K562 (cell line): Measurements from ENCODE around the gene C6orf47. TPM values are rescaled to one million over a fixed set of nuclear protein-coding genes. Genes with fewer than 3 reads are reported as not detected.
A peak's percentile ranks its signal among the peaks of the same experiment; 100 is the strongest.

Experiments used
- EP400 ChIP-seq: fragments of 450-650 bp; IDR thresholded peaks from 2 replicates; pipeline ENCODE4 v1.6.1; 2017; ENCODE audit warnings: antibody characterized with exemption, mild to moderate bottlenecking, moderate library complexity
- FOXK1 ChIP-seq: sonication (generic); formaldehyde crosslinking; IDR thresholded peaks from 2 replicates; pipeline ENCODE4 v1.8.0; 2022; ENCODE audit warnings: missing genetic modification reagents, mild to moderate bottlenecking, borderline replicate concordance
- FOXP1 ChIP-seq: sonication (generic); formaldehyde crosslinking; IDR thresholded peaks from 2 replicates; pipeline ENCODE4 v1.8.0; 2022; ENCODE audit warnings: mild to moderate bottlenecking, missing genetic modification reagents
- ILF3 ChIP-seq: fragments of 450-650 bp; IDR thresholded peaks from 2 replicates; pipeline ENCODE4 v1.6.1; 2018; ENCODE audit warnings: antibody characterized with exemption, mild to moderate bottlenecking, moderate library complexity, borderline replicate concordance
- PRPF4 ChIP-seq: fragments of 200-400 bp; formaldehyde crosslinking; IDR thresholded peaks from one replicate; pipeline ENCODE4 v1.6.1; 2017; ENCODE audit warnings: low read length, low read depth, mild to moderate bottlenecking; ENCODE audit not compliant: insufficient read depth, poor library complexity, severe bottlenecking
- RBM39 ChIP-seq: fragments of 200-400 bp; formaldehyde crosslinking; optimal IDR thresholded peaks from 2 replicates; pipeline ENCODE3; 2018; ENCODE audit warnings: low read depth, low read length
- ZBTB11 ChIP-seq, 3 experiments: fragments of 200-800 bp in 1 of 3; fragments of 250-450 bp in 1 of 3; fragments of 450-650 bp in 1 of 3; sonication (Bioruptor Pico) in 1 of 3; sonication (Bioruptor generic) in 1 of 3; formaldehyde crosslinking in 1 of 3; IDR thresholded peaks; 2 replicates each; pipeline versions ENCODE4 v1.6.1 to v1.8.0; 2016 to 2022; ENCODE audit warnings: mild to moderate bottlenecking in 2 of 3, missing genetic modification characterization in 2 of 3, missing compliant biosample characterization in 1 of 3, moderate library complexity in 1 of 3
- ZNF134 ChIP-seq: fragments of 250-450 bp; sonication (Bioruptor Pico); conservative IDR thresholded peaks from 2 replicates; pipeline ENCODE4 v1.4.0; 2020
- ZNF354B ChIP-seq: fragments of 250-450 bp; sonication (Bioruptor Pico); IDR thresholded peaks from 2 replicates; pipeline ENCODE4 v1.4.0; 2020
- ZNF395 ChIP-seq: fragments of 200-800 bp; sonication (Bioruptor generic); IDR thresholded peaks from 2 replicates; pipeline ENCODE4 v1.6.1; 2017; ENCODE audit warnings: missing genetic modification characterization, missing compliant biosample characterization
- ZNF398 ChIP-seq: fragments of 250-450 bp; sonication (Bioruptor Pico); IDR thresholded peaks from 2 replicates; pipeline ENCODE4 v1.8.0; 2021; ENCODE audit warnings: moderate library complexity, mild to moderate bottlenecking, inconsistent platforms
- ZNF444 ChIP-seq: fragments of 250-450 bp; sonication (Bioruptor Pico); IDR thresholded peaks from 2 replicates; pipeline ENCODE4 v1.4.0; 2020; ENCODE audit warnings: mild to moderate bottlenecking, moderate library complexity
- ZZZ3 ChIP-seq: fragments of 450-650 bp; IDR thresholded peaks from 2 replicates; pipeline ENCODE4 v1.6.1; 2016; ENCODE audit warnings: antibody characterized with exemption, mild to moderate bottlenecking, moderate library complexity
- polyA plus RNA-seq, 8 experiments: library from polyadenylated mRNA; depleted of rRNA in 4 of 8; stranded (reverse) in 5 of 8; unstranded in 3 of 8; fragments of >200 nt; fragmentation: Nextera tagmentation in 2 of 8; fragmentation: Illumina TruSeq in 1 of 8; extraction: Ambion mirVana in 2 of 8; extraction: Trizol in 1 of 8; gene quantifications; 2 replicates each; pipeline versions ENCODE4 v1.2.1 to v1.2.3, GENCODE V29; 2011 to 2014; ENCODE audit warnings: inconsistent platforms in 1 of 8, missing spikeins in 1 of 8
- total RNA-seq, 7 experiments: library from RNA; depleted of rRNA in 6 of 7; stranded (reverse); fragments of >200 nt in 6 of 7; fragmentation: Illumina TruSeq in 2 of 7; extraction: Trizol in 2 of 7; gene quantifications; 2 replicates each; pipeline versions ENCODE4 v1.2.1 to v1.2.3, GENCODE V29; 2011 to 2021; ENCODE audit warnings: low replicate concordance in 1 of 7
- TF ChIP-seq, protein P1 (sequence below): fragments of 450-650 bp; IDR thresholded peaks from 2 replicates; pipeline ENCODE4 v1.6.1; 2016; ENCODE audit warnings: borderline replicate concordance
- TF ChIP-seq, protein P2 (sequence below): fragments of 450-650 bp; formaldehyde crosslinking; IDR thresholded peaks from 2 replicates; pipeline ENCODE4 v1.4.0; 2020; ENCODE audit warnings: mild to moderate bottlenecking, mixed read lengths

C6orf47 gene
- total and polyA plus RNA-seq, 9 of the 15 experiments (the other 6 are each of a cell fraction or from before 2014, with no cell fraction given) = 0.14 to 43.8 (median 27.0) TPM

GRCh38 chr6:31665501-31666336, 5.1 kb upstream of the C6orf47 start, which contains the start of gene CSNK2B (continued):
- TF ChIP-seq, protein P1, sequence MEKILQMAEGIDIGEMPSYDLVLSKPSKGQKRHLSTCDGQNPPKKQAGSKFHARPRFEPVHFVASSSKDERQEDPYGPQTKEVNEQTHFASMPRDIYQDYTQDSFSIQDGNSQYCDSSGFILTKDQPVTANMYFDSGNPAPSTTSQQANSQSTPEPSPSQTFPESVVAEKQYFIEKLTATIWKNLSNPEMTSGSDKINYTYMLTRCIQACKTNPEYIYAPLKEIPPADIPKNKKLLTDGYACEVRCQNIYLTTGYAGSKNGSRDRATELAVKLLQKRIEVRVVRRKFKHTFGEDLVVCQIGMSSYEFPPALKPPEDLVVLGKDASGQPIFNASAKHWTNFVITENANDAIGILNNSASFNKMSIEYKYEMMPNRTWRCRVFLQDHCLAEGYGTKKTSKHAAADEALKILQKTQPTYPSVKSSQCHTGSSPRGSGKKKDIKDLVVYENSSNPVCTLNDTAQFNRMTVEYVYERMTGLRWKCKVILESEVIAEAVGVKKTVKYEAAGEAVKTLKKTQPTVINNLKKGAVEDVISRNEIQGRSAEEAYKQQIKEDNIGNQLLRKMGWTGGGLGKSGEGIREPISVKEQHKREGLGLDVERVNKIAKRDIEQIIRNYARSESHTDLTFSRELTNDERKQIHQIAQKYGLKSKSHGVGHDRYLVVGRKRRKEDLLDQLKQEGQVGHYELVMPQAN = peak; percentile 97
- TF ChIP-seq ZZZ3 = no peak
- TF ChIP-seq, protein P2, sequence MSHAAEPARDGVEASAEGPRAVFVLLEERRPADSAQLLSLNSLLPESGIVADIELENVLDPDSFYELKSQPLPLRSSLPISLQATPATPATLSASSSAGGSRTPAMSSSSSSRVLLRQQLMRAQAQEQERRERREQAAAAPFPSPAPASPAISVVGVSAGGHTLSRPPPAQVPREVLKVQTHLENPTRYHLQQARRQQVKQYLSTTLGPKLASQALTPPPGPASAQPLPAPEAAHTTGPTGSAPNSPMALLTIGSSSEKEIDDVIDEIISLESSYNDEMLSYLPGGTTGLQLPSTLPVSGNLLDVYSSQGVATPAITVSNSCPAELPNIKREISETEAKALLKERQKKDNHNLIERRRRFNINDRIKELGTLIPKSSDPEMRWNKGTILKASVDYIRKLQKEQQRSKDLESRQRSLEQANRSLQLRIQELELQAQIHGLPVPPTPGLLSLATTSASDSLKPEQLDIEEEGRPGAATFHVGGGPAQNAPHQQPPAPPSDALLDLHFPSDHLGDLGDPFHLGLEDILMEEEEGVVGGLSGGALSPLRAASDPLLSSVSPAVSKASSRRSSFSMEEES (CRISPR knock-in tag) = no peak
- TF ChIP-seq FOXK1 = peak; percentile 78; the same call in 1 of the 2 replicates
- peak; percentile 78 for TF ChIP-seq RBM39
- TF ChIP-seq ZNF354B (CRISPR knock-in tag) = no peak
- TF ChIP-seq ILF3 = no peak
- peak in 1 of 3 experiments; percentile 84; a peak in 2 of 6 replicates for TF ChIP-seq ZBTB11 (CRISPR knock-in tag; IDR thresholded peaks at IDR 0.05)
- TF ChIP-seq EP400 = no peak
- peak; percentile 69 for TF ChIP-seq ZNF134 (CRISPR knock-in tag)
- no peak for TF ChIP-seq FOXP1 (CRISPR knock-in tag)
- TF ChIP-seq PRPF4 = peak; percentile 70
- peak; percentile 34; the same call in 1 of the 2 replicates for TF ChIP-seq ZNF444 (CRISPR knock-in tag)
- TF ChIP-seq ZNF395 (CRISPR knock-in tag) = no peak
- TF ChIP-seq ZNF398 = no peak
